Fibroblast of skin of back (primary cell): ENCODE results near the gene PGAP6. TPM values are rescaled to one million over a fixed set of nuclear protein-coding genes. Genes with fewer than 3 reads are reported as not detected.
"Not testable (repeated sequence)": the region's sequence is repeated elsewhere in the genome, so short reads cannot be mapped to it uniquely, and the experiment has no call there.

Experiments
- DNase-seq: peaks from one replicate; pipeline ENCODE4 v3.0.0-alpha.2; 2013
- polyA plus RNA-seq, 2 experiments: library from polyadenylated mRNA; unstranded; fragments of 120-200 nt; gene quantifications; one replicate each; pipeline ENCODE4 v1.2.1, GENCODE V29; 2013; ENCODE audit not compliant: insufficient read length in 2 of 2

PGAP6 gene, protein sequence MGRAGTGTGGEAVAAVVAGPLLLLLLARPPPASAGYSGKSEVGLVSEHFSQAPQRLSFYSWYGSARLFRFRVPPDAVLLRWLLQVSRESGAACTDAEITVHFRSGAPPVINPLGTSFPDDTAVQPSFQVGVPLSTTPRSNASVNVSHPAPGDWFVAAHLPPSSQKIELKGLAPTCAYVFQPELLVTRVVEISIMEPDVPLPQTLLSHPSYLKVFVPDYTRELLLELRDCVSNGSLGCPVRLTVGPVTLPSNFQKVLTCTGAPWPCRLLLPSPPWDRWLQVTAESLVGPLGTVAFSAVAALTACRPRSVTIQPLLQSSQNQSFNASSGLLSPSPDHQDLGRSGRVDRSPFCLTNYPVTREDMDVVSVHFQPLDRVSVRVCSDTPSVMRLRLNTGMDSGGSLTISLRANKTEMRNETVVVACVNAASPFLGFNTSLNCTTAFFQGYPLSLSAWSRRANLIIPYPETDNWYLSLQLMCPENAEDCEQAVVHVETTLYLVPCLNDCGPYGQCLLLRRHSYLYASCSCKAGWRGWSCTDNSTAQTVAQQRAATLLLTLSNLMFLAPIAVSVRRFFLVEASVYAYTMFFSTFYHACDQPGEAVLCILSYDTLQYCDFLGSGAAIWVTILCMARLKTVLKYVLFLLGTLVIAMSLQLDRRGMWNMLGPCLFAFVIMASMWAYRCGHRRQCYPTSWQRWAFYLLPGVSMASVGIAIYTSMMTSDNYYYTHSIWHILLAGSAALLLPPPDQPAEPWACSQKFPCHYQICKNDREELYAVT
- 51.0 TPM for polyA plus RNA-seq (2013, experiment 1 of 2; ENCODE audit: insufficient read length)
- polyA plus RNA-seq (2013, experiment 2 of 2; ENCODE audit: insufficient read length) = 56.1 TPM

DNA sequence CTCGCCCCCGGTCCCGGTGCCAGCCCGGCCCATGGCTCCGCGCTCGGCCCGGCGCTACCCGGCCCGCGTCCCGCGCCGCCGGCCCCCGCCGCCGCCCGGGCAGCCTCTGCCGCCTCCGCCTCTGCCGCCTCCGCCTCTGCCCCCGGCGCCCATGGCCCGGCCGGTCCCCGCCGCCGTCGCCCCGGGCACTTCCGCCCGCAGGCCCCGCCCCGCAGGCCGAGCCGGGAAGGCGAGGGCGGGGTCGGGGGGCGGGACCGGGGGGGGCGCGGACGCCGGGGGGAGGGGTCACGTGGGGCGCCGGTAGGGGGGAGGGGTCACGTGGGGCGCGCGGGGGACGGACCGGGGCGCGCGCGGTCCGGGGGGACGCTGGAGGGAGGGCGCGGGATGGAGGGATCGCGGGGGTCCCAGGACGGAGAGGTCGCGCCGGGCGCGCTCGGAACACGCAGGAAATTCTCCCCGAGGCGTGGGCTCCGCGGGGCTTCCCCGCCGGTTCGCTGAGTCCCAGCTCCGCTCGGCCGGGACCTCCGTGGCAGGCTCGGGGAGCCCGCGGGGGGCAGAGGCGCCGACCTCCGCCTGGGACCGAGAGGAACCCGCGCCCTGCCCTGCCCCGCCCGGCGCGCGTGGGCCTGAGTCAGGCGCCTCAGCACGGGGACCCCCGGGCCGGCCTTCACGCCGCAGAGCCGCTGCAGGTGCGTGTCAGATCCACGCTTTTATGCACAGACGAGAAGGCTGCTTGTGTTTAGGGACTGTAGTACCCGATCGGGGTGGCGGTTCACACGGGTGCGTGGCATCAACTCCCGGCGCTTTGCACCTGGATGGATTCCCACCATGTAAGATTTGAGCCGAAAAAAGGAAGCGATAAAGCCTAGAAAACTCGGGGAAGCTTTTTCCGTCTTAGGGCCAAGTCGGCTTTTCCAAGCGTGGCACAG, at the start of gene PGAP6:
Gene PGAP6, minus strand, starts transcription at position 190 of the 929 bp plus-strand sequence. Its CDS starts 157 bp downstream, at position 33.
- peak; percentile 65 for DNase-seq

DNA sequence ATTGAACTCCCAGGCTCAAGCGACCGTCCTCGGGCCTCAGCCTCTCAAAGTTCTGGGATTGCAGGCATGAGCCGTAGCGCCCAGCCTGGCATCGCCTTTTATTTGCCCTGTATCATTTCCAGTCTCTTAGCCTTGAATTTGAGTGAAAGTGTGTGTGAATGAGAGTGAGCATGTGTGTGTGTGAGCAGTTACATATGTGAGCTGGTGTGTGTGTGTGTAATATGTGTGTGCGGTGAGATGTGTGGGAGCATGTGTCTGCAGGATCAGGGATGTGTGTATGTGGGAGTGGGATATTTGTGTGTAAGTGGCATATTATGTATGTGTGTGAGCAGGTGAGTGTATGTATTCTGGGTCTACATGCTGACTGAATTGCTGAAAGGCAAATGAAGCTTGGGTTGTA, 49.1 kb upstream of the PGAP6 start:
- no peak for DNase-seq

DNA sequence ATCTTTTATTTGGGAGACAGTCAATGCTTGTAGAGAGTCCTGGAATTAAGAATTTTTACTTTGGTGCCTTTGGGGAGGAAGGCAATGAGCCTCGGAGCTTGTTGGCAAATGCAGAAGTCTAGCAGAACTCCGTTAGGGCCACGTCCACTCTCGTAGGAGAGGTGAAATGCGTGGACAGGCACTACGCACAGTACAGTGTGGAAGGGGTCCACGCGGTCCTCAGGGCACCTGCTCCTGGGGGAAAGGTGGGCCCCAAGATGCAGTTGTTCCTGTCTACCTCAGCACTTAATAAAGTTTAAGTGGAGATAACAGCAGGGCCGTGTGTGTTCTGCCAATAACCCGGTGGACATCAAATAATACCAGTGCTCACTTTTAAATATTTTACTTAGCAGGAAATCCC, 45.5 kb upstream of the PGAP6 start:
- DNase-seq = no peak

DNA sequence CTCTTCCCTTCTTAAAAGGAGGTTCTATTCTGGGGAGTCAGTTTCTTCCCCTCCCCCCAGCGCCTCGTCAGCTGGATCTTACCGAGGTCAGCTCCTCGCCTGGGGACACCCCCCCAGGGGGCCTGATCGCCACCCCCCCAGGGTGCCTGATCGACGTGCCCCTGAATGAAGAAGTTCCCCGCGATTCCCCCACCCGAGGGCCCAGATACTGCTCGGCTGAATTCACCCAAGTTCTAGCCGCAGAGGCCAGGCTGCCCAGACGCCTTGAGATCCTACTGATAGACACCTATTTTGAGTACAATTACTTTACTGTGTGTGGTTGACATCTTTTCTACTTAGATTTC, 45.1 kb upstream of the PGAP6 start:
- no peak for DNase-seq

DNA sequence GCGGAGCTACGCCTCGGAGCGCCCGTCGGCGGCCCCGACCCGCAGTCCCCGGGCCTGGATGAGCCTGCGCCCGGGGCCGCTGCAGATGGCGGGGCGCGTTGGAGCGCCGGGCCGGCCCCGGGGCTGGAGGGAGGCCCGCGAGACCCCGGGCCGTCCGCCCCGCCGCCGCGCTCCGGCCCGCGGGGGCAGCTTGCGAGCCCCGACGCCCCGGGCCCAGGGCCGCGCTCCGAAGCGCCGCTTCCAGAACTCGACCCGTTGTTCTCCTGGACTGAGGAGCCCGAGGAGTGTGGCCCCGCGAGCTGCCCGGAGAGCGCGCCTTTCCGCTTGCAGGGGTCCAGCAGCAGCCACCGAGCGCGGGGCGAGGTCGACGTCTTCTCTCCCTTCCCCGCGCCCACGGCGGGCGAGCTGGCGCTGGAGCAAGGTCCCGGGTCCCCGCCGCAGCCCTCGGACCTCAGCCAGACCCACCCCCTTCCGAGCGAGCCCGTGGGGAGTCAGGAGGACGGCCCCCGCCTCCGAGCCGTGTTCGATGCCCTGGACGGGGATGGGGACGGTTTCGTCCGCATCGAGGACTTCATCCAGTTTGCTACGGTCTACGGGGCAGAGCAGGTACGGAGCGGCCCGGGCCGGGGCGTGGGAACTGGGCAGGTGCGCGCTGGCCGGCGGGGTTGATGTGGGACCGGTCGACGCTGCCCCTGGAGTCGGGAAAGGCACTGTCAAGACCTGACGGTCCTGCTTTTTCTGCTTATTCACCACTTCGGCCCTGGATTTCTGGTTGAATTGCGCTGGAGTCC, 44.5 kb upstream of the PGAP6 start:
- DNase-seq = no peak

DNA sequence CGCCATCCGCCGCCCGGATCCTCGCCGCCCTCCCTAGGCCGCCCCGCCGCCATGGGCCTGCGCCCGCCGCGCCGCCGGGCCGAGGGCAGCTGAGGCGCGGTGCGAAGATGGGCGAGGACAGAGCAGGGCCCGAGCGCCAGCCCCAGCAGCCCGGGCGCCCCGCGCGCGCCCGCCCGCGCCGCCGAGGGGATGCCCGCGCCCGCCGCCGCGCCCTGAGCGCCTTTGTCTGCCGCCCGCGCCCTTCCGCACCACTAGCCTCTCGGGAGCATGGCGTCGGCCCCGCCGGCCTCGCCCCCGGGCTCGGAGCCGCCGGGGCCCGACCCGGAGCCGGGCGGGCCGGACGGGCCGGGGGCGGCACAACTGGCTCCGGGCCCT, 43.9 kb upstream of the PGAP6 start:
- no peak for DNase-seq

DNA sequence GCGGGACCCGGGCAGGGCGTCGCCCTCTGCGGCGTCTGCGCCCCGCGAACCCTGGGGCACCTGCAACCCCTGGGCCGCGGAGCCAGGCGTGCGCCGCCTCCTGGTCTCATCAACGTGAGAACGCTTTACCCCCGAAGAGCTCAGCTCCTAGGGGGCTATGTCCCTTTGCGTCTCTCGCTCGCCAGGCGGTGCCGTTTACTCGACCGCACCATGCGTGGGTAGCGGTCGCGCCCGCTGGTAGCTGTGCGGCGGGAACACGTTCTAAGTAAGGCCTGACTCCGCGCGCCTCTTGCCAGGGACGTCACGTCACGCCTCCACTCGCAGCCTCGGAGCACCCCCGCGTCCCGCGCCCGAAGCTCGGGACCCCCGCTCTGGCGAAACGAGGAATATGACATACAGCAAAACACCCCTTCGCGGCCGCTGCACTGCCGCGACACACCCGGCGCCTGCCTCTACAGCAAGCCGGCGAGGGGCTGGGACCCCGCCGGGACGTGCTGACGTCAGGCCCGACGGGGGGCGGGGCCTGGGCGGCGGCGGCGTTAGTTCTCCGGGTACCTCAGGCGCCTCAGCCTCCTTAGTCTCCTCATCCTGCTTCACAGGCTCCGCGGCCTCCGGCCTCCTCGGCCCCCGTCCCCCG, 43.4 kb upstream of the PGAP6 start, which contains the start of gene RAB11FIP3:
Gene RAB11FIP3, plus strand, starts transcription at position 568 of the 637 bp plus-strand sequence. CDS start 358 bp downstream, outside the sequence.
- DNase-seq = peak; percentile 82

DNA sequence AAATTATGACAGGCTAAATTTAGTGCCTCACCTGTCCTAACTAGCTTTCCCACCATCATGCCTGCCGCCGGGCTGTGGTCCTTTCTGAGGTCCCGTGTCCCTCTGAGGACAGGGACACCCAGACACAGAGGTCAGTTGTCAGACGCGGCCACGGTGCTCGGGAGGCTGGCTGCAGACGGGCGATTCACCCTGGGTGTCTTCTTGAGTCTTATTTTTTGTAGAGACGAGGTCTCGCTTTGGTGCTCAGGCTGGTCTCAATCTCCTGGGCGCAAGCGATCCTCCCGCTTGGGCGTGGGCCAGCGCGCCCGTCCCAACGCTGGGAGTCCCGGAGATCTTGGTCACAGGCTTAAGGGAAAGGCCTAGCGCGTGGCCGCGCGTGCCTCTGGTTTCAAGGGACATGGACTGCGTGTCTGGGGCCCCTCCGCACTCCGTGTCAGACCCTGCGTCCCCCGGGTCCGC, 42.9 kb upstream of the PGAP6 start:
- peak; percentile 43 for DNase-seq

DNA sequence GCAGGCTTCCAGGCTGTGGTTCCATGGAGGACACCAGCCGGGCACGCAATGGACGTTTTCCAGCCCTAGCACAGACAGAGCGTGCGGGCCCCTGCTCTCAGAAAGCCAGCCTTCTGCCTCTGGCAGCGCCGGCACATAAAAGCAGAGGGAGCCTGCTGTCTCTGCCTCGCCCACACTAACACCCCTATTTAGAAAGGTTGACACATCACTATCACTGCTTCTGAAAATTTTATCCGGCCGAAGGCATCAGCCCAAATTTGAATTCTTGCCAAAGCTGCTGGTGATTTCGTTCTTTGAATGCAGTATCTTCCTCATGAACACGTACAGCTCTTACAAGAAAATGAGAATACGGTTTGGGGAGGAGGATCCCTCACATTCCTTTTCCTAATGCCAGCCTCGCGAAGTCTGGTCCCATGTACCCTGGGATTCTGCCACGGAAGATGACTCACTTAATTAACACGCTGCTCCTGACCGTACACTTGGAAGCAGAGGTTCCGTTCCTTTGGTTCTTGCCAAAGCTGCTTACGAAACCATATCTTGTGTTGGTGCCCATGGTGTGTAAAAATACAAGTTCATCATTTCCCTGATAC, 42.4 kb upstream of the PGAP6 start:
- DNase-seq = peak; percentile 95

DNA sequence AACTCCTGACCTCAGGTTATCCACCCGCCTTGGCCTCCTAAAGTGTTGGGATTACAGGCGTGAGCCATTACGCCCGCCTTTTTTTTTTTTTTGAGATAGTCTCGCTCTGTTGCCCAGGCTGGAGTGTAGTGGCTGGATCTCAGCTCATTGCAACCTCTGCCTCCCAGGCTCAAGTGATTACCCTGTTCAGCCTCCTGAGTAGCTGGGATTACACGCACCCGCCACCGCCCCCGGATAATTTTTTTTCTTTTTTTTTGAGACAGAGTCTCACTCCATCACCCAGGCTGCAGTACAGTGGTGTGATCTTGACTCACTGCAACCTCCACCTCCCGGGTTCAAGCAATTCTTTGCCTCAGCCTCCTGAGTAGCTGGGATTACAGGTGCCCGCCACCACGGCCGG, 40.4 kb upstream of the PGAP6 start:
- DNase-seq = not testable (repeated sequence)

DNA sequence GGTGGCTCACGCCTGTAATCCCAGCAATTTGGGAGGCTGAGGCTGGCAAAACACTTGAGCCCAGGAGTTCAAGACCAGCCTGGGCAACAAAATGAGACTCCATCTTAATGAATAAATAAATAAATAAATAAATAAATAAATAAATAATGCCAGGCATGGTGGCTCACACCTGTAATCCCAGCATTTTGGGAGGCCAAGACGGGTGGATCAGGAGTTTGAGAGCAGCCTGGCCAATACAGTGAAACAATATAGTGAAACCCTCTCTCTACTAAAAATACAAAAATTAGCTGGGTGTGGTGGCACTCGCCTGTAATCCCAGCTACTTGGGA, 33.4 kb upstream of the PGAP6 start:
- DNase-seq = not testable (repeated sequence)

DNA sequence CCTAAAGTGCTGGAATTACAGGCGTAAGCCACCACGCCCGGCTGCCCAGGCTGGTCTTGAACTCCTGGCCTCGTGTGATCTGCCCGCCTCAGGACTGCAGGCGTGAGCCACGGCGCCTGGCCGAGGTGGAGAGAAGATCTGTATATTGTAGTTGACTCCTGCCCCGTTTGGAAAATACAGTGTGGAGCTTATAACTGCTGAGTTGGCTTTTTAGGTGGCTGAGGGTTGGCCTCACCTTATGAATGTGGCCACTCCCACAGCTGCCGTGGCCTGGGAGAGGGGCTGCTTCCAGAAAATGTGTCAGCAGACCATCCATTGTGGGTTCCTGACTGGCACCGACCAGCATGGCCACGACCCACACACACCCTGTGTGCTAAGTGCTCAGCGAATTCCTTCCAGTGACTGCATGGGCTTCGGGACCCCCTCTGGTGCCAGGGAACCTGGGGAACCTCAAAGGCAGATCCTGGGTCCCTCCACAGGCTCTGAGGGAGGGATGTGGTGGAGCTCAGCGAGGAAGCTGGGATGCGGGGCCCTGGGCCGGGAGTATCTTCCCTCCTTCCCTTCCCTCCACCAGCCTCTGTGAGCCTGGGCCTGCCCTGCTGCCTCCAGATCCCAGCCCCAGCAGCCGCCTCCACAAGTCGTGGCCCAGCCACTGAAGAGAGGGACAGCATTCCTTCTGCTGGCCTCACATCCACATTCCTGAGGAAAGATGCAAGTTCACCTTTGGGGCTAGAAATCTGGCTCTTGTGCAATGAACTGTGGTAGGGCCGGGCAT, 32.8 kb upstream of the PGAP6 start:
- DNase-seq = no peak

DNA sequence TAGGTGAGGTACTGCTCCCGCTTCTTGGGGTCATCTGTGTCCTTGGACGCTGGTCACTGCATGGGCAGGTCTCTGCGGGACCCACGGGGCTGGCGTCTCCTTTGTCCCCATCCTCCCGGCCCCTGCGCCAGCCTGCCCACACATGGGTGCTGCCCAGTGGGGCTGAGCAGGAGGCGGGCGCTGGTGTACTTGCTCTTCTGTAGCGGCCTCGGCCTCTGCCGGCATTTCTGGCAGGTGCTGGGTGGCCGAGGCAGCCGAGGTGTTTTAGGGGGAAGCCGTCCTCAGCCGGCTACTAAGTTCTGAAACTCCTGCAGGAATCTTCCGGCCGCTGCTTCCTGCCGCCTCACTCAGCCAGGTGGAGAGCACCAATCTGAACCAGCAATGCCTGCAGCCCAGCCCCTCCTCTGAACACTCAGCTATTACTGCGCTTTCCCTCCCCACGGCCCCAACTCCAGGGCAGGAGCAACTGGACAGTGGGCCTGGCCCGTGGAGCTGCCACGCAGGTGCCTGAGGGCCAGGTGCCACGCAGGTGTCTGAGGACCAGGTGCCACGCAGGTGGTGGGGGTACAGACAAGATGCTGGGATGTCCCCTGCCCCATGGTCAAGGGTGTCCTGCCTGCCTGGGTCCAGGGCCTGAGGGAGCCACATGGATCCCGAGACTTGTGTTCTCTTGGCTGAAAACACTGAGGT, 29.9 kb upstream of the PGAP6 start:
- no peak for DNase-seq

DNA sequence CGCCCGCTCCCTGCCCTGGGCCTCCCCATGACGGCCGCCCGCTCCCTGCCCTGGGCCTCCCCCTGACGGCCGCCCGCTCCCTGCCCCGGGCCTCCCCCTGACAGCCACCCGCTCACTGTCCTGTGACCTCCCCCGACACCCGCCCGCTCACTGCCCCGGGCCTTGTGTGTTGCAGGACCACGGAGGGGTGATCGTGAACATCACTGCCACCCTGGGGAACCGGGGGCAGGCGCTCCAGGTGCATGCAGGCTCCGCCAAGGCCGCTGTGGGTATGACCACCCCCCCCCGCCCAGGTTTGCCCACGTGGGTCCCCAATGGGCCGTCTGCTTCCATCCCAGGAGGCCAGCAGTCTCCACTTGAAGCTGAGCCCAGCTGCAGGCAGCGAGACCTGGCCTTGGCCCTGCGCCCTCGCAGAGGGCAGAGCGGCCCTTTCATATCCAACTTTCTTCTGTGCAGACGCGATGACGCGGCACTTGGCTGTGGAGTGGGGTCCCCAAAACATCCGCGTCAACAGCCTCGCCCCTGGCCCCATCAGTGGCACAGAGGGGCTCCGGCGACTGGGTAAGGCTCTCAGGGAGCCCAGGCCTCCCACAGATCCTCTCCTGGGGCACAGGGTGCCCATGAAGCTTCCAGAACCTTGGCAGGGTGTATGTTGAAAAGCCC, 28.9 kb upstream of the PGAP6 start:
- no peak for DNase-seq

DNA sequence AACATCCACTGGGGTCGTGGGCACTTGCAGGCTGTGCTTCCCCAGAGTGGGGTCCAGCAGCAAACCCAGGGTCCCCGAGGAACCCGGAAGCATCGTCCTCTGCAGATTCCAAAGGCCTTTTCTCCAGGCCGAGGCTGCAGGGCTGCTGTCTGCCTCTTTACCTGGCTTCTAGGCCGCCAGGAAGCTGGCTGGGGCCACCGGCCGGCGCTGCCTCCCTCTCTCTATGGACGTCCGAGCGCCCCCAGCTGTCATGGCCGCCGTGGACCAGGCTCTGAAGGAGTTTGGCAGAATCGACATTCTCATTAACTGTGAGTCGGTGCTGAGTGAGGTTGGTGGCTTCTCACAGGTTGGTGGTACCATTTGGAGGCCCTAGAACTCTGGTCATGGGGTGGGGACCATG, 25.5 kb upstream of the PGAP6 start:
- DNase-seq = no peak

DNA sequence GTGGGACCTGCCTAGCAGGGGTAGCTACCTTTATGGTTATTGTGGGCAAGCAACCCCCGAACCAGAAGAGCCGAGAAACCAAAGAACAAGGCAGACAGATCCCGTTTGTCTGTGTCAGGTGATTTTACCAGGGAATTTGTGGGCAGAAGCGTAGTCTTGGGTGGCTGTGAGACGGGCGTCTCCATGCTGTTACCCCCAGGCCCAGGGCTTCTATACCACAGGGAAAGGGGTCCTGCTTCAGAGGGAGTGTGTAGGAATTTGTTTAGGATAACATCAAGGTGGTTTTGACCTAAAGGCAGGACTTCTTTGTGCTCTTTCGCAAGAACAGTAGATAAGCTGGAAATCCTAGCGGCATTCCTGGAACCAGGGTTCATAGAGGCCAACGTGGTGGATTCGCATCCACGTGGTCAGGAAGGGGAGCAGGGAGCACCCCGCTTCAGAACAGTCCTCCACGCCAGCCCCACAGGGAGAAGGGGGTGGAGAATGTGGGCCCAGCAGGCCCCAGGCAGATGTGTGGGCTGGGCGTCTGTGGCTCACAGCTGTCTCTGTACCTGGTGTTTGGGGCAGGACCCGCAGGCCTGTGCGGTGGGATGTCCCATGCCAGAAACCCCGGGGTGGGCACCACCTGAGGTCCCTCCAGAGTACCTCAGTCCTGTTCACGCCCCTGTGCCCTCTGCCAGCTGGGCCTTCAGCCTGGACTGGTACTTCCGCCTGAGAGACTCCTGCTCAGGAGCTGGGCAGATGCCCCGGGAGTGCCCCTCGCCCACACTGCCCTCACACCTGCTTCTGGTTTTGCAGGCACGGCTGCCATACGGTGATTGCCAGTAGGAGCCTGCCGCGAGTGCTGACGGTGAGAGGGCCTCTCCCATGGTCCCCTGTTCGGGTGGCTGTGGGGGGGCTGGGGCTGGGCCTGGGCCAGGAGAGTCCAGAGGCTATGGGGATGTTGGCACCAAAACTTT, 24.0 kb upstream of the PGAP6 start:
- DNase-seq = no peak

DNA sequence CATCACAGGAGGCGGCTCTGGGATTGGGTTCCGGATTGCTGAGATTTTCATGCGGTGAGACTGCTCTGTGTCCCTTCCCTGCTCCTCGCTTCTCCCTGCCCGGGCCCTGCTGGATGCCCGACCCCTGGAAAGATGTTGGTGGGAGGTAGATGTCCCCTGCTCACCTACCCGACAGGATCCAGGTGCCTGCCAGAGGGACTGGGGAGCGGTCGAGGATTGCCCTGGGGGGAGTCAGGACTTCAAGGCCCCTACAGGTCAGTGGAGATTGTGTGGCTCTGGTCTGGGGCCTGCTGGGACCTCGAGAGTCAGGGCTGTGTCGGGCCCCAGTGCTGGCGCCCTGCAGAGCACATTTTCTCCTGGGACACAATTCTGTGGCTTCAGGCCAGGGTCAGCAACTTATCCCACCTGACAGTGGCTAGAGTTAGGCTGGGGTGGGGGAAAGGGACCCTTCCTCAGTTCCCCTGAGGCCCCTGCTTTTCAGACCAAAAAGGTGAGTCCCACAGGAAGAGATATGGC, 23.3 kb upstream of the PGAP6 start:
- DNase-seq = no peak
